HPDE6-E6E7 (cell line): ENCODE data around the gene ADAMTS2.

Source experiments
- DNase-seq: peaks from one replicate; pipeline ENCODE4 v3.0.0; 2011; ENCODE audit warnings: missing footprints; ENCODE audit errors: extremely low spot score

The ADAMTS2 gene

GRCh38 chr5:179139111-179139935 is 205.9 kb downstream of the ADAMTS2 start:
- DNase-seq: no peak

- DNase-seq: no peak
These were observed 206.7 kb downstream of the ADAMTS2 start for GRCh38 chr5:179138568-179138925.

GRCh38 chr5:179137643-179138567 is 207.4 kb downstream of the ADAMTS2 start:
- no peak for DNase-seq

- DNase-seq: no peak
These were observed 208.1 kb downstream of the ADAMTS2 start for GRCh38 chr5:179137016-179137642.

GRCh38 chr5:179135441-179136215 is 209.6 kb downstream of the ADAMTS2 start:
- DNase-seq: no peak

- DNase-seq: no peak
These were observed 210.3 kb downstream of the ADAMTS2 start for GRCh38 chr5:179135006-179135405.

- DNase-seq: no peak
These were observed 210.8 kb downstream of the ADAMTS2 start for GRCh38 chr5:179134511-179134910.

- no peak for DNase-seq
These were observed 212.5 kb downstream of the ADAMTS2 start for GRCh38 chr5:179132586-179133355.

- DNase-seq: no peak
These were observed 213.2 kb downstream of the ADAMTS2 start for GRCh38 chr5:179131886-179132585.

- no peak for DNase-seq
These were observed 213.9 kb downstream of the ADAMTS2 start for GRCh38 chr5:179131321-179131835.

- no peak for DNase-seq
These were observed 215.1 kb downstream of the ADAMTS2 start for GRCh38 chr5:179130101-179130681.

GRCh38 chr5:179129607-179130071 is 215.6 kb downstream of the ADAMTS2 start:
- DNase-seq: no peak

- no peak for DNase-seq
These were observed 216.3 kb downstream of the ADAMTS2 start for GRCh38 chr5:179128976-179129375.

GRCh38 chr5:179128041-179128365 is 217.3 kb downstream of the ADAMTS2 start:
- DNase-seq: no peak

- DNase-seq: no peak
These were observed 217.9 kb downstream of the ADAMTS2 start for GRCh38 chr5:179127136-179128040.

GRCh38 chr5:179126506-179126991 is 218.7 kb downstream of the ADAMTS2 start:
- DNase-seq: no peak

GRCh38 chr5:179125789-179126505 is 219.3 kb downstream of the ADAMTS2 start:
- no peak for DNase-seq
